SU-DHL-6 (cell line): ENCODE data around the gene PTTG1IP.

Source experiments
- H2AFZ ChIP-seq: fragments of 200-600 bp; sonication (generic); 2 replicates; pipeline ENCODE4 v1.6.1; 2014; ENCODE audit warnings: low read depth, mild to moderate bottlenecking, moderate library complexity, mixed read lengths, antibody characterized with exemption, low read length; ENCODE audit not compliant: severe bottlenecking
- H3F3A ChIP-seq: fragments of 200-600 bp; shearing (Covaris generic); 2 replicates; pipeline ENCODE4 v1.6.0; 2016; ENCODE audit warnings: antibody characterized with exemption, mild to moderate bottlenecking; ENCODE audit not compliant: insufficient read depth
- H3K27ac ChIP-seq: fragments of 200-600 bp; sonication (generic); 2 replicates; pipeline ENCODE4 v1.5.1; 2016; ENCODE audit warnings: low read depth, mild to moderate bottlenecking, low read length, moderate library complexity, mixed read lengths
- H3K27me3 ChIP-seq: fragments of 200-600 bp; sonication (generic), shearing (Covaris generic); 2 replicates; pipeline ENCODE4 v1.6.0; 2014; ENCODE audit warnings: mild to moderate bottlenecking, low read length
- H3K36me3 ChIP-seq: fragments of 200-600 bp; sonication (generic); 2 replicates; pipeline ENCODE4 v1.6.1; 2014; ENCODE audit warnings: mild to moderate bottlenecking, low read length, mixed read lengths
- H3K4me2 ChIP-seq: fragments of 300-600, 200-600 bp; shearing (Covaris generic), sonication (generic); 2 replicates; pipeline ENCODE4 v1.6.0; 2014; ENCODE audit warnings: low read length, low read depth, mild to moderate bottlenecking; ENCODE audit not compliant: poor library complexity, severe bottlenecking
- H3K4me3 ChIP-seq: fragments of 200-600 bp; sonication (generic); 2 replicates; pipeline ENCODE4 v1.5.1; 2014; ENCODE audit warnings: antibody characterized with exemption, low read length, mild to moderate bottlenecking, mixed read lengths; ENCODE audit not compliant: insufficient read depth, poor library complexity, severe bottlenecking
- H3K79me2 ChIP-seq: fragments of 200-600 bp; sonication (generic); 2 replicates; pipeline ENCODE4 v1.6.1; 2014; ENCODE audit warnings: mild to moderate bottlenecking, low read length, moderate library complexity; ENCODE audit not compliant: insufficient read depth
- H3K9ac ChIP-seq: fragments of 200-600 bp; sonication (generic); 2 replicates; pipeline ENCODE4 v1.7.0; 2014; ENCODE audit warnings: mild to moderate bottlenecking, low read length
- H3K9me2 ChIP-seq: fragments of 200-600 bp; sonication (generic); replicated peaks from 2 replicates; pipeline ENCODE4 v1.6.1; 2014; ENCODE audit warnings: low read length; ENCODE audit not compliant: insufficient read depth
- H3K9me3 ChIP-seq: fragments of 200-600 bp; sonication (generic); 2 replicates; pipeline ENCODE4 v1.6.1; 2014; ENCODE audit warnings: low read length, mixed read lengths; ENCODE audit not compliant: insufficient read depth
- H4K20me1 ChIP-seq: fragments of 200-600 bp; sonication (generic); 2 replicates; pipeline ENCODE4 v1.6.1; 2014; ENCODE audit warnings: low read depth, mild to moderate bottlenecking, antibody characterized with exemption, low read length, moderate library complexity, mixed read lengths
- CTCF ChIP-seq: fragments of 200-600 bp; sonication (generic); IDR thresholded peaks from one replicate; pipeline ENCODE4 v1.5.1; 2017; ENCODE audit warnings: antibody characterized with exemption, mild to moderate bottlenecking, low read length, moderate library complexity; ENCODE audit not compliant: insufficient read depth, poor library complexity, severe bottlenecking
- EZH2phosphoT487 ChIP-seq: fragments of 200-600 bp; sonication (generic), shearing (Covaris generic); conservative IDR thresholded peaks from 2 replicates; pipeline ENCODE4 v1.6.1; 2018; ENCODE audit warnings: mild to moderate bottlenecking, antibody characterized with exemption, low read length, moderate library complexity, mixed read lengths

PTTG1IP gene

GRCh38 chr21:44836666-44837471 is 36.6 kb downstream of the PTTG1IP start:
- Histone ChIP-seq H3K9ac (no peak overlapping the region), H3K4me3 (no peak overlapping the region), H2AFZ (no peak overlapping the region), H3K4me2 (no peak overlapping the region), H3K79me2 (no peaks in the 10 kb centered on the region), H3K9me3 (no peaks in the 10 kb centered on the region), H3K27me3 (no peaks in the 10 kb centered on the region), H4K20me1 (no peaks in the 10 kb centered on the region), H3K36me3 (no peaks in the 10 kb centered on the region), H3K27ac (no peak overlapping the region), H3K9me2 (no peaks in the 10 kb centered on the region), H3F3A (no peaks in the 10 kb centered on the region)
- no peak for TF ChIP-seq EZH2phosphoT487
- no peak for TF ChIP-seq CTCF

- H2AFZ ChIP-seq, result no peak overlapping the region
- no peak overlapping the region for H3K27ac ChIP-seq
- H3K9ac ChIP-seq, result no peak overlapping the region
These were observed 37.2 kb downstream of the PTTG1IP start for GRCh38 chr21:44836349-44836665.

GRCh38 chr21:44835647-44835973 is 37.9 kb downstream of the PTTG1IP start:
- Histone ChIP-seq H3F3A (no peaks in the 10 kb centered on the region), H3K4me2 (no peak overlapping the region), H3K9me2 (no peaks in the 10 kb centered on the region), H4K20me1 (no peaks in the 10 kb centered on the region), H3K9ac (no peak overlapping the region), H3K4me3 (no peak overlapping the region), H3K27me3 (no peaks in the 10 kb centered on the region), H2AFZ (no peak overlapping the region), H3K27ac (no peak overlapping the region), H3K9me3 (no peaks in the 10 kb centered on the region), H3K79me2 (no peaks in the 10 kb centered on the region), H3K36me3 (no peaks in the 10 kb centered on the region)
- no peak for TF ChIP-seq CTCF
- TF ChIP-seq EZH2phosphoT487, result no peak

More at GRCh38 chr21:44836349-44836665, 37.2 kb downstream of the PTTG1IP start:
- no peaks in the 10 kb centered on the region for H3F3A ChIP-seq
- H4K20me1 ChIP-seq, result no peaks in the 10 kb centered on the region
- H3K4me3 ChIP-seq, result no peak overlapping the region
- H3K36me3 ChIP-seq, result no peaks in the 10 kb centered on the region
- H3K9me2 ChIP-seq, result no peaks in the 10 kb centered on the region
- H3K4me2 ChIP-seq, result no peak overlapping the region
- no peaks in the 10 kb centered on the region for H3K79me2 ChIP-seq
- H3K9me3 ChIP-seq, result no peaks in the 10 kb centered on the region
- no peaks in the 10 kb centered on the region for H3K27me3 ChIP-seq
- TF ChIP-seq CTCF (no peak), EZH2phosphoT487 (no peak)
